Peyer's patch (tissue), 4 donors: Measurements from ENCODE around the gene IFNK. TPM values are rescaled to one million over a fixed set of nuclear protein-coding genes. Genes with fewer than 3 reads are reported as not detected.
A peak's percentile ranks its signal among the peaks of the same experiment; 100 is the strongest.

Experiments
- DNase-seq, 3 donors: peaks; one replicate each; pipeline ENCODE4 v3.0.0-alpha.2; 2017 to 2019
- H3K27ac ChIP-seq, 4 donors: fragments of 200-600 bp; sonication (generic); one replicate each; pipeline ENCODE4 v1.5.1; 2016 to 2019
- H3K27me3 ChIP-seq, 2 donors: fragments of 200-600 bp; sonication (generic); one replicate each; pipeline ENCODE4 v1.5.1; 2019
- H3K36me3 ChIP-seq, 3 donors: fragments of 200-600 bp; sonication (generic); one replicate each; pipeline ENCODE4 v1.5.1; 2016 to 2019
- H3K4me1 ChIP-seq, 4 donors: fragments of 200-600 bp; sonication (generic); one replicate each; pipeline ENCODE4 v1.5.1; 2016 to 2019
- H3K4me3 ChIP-seq, 4 donors: fragments of 200-600 bp; sonication (generic); 1 replicate in 3 of 4; 2 replicates in 1 of 4; pipeline ENCODE4 v1.5.1; 2016 to 2019; ENCODE audit warnings: mild to moderate bottlenecking in 1 of 4
- H3K9me3 ChIP-seq, 4 donors: fragments of 200-600 bp; sonication (generic); one replicate each; pipeline ENCODE4 v1.5.1; 2016 to 2019; ENCODE audit warnings: mild to moderate bottlenecking in 1 of 4
- CTCF ChIP-seq, 6 experiments: fragments of 450-650 bp in 4 of 6; fragments of 200-600 bp in 2 of 6; sonication (generic) in 1 of 6; IDR thresholded peaks; one replicate each; pipeline ENCODE4 v1.5.1; 2017 to 2019; ENCODE audit warnings: antibody characterized with exemption in 6 of 6, mild to moderate bottlenecking in 3 of 6, moderate library complexity in 1 of 6
- POLR2A ChIP-seq, 2 donors: fragments of 450-650 bp; IDR thresholded peaks; one replicate each; pipeline ENCODE4 v1.5.1; 2017; ENCODE audit warnings: antibody characterized with exemption in 2 of 2, mild to moderate bottlenecking in 2 of 2, moderate library complexity in 2 of 2
- total RNA-seq, 4 donors: library from RNA; depleted of rRNA; stranded (reverse); fragments of >200 nt; gene quantifications; one replicate each; pipeline ENCODE4 v1.1.0, GENCODE V29; 2016

The IFNK gene
- total RNA-seq, 4 donors from 2014 or later: not detected

GRCh38 chr9:27541740-27542139, 17.6 kb downstream of the IFNK start:
- Histone ChIP-seq H3K9me3 (no peaks in the 10 kb centered on the region), H3K36me3 (no peaks in the 10 kb centered on the region), H3K4me1 (peaks cover 0 to 15% (median 0%) of the 10 kb centered on the region in 4 donors), H3K27me3 (no peaks in the 10 kb centered on the region), H3K4me3 (no peak overlapping the region), H3K27ac (no peak overlapping the region)
- no peak for DNase-seq
- TF ChIP-seq POLR2A (IDR thresholded peaks at IDR 0.05) (no peak), CTCF (IDR thresholded peaks at IDR 0.05) (no peak)

GRCh38 chr9:27542508-27542907, 18.4 kb downstream of the IFNK start:
- TF ChIP-seq POLR2A (IDR thresholded peaks at IDR 0.05): no peak
- no peak for TF ChIP-seq CTCF (IDR thresholded peaks at IDR 0.05)
- H3K27me3 ChIP-seq: no peaks in the 10 kb centered on the region
- no peak overlapping the region for H3K27ac ChIP-seq
- no peaks in the 10 kb centered on the region for H3K36me3 ChIP-seq
- DNase-seq: no peak
- H3K9me3 ChIP-seq: no peaks in the 10 kb centered on the region
- peaks cover 0 to 15% (median 0%) of the 10 kb centered on the region in 4 donors for H3K4me1 ChIP-seq
- H3K4me3 ChIP-seq: no peak overlapping the region

- Histone ChIP-seq H3K27ac (no peak overlapping the region), H3K9me3 (no peaks in the 10 kb centered on the region), H3K27me3 (no peaks in the 10 kb centered on the region), H3K36me3 (no peaks in the 10 kb centered on the region), H3K4me3 (no peak overlapping the region), H3K4me1 (peaks cover 0 to 5% (median 0%) of the 10 kb centered on the region in 4 donors)
- no peak for TF ChIP-seq CTCF (IDR thresholded peaks at IDR 0.05)
- no peak for TF ChIP-seq POLR2A (IDR thresholded peaks at IDR 0.05)
- no peak for DNase-seq
These were observed 21.4 kb downstream of the IFNK start for GRCh38 chr9:27545471-27545870.

- no peaks in the 10 kb centered on the region for H3K27me3 ChIP-seq
- peak in 4 of 6 experiments; percentile 36 to 68 (median 66) for TF ChIP-seq CTCF (IDR thresholded peaks at IDR 0.05)
- TF ChIP-seq POLR2A (IDR thresholded peaks at IDR 0.05): no peak
- H3K36me3 ChIP-seq: no peaks in the 10 kb centered on the region
- H3K4me1 ChIP-seq: no peaks in the 10 kb centered on the region
- DNase-seq: no peak
- no peaks in the 10 kb centered on the region for H3K9me3 ChIP-seq
- H3K4me3 ChIP-seq: no peak overlapping the region
- no peak overlapping the region for H3K27ac ChIP-seq
These were observed 24.1 kb downstream of the IFNK start for GRCh38 chr9:27548055-27548741.

GRCh38 chr9:27549196-27549755, 25.2 kb downstream of the IFNK start:
- Histone ChIP-seq H3K4me3 (no peak overlapping the region), H3K4me1 (no peaks in the 10 kb centered on the region), H3K36me3 (peaks cover 0 to 2% (median 0%) of the 10 kb centered on the region in 3 donors), H3K27ac (no peak overlapping the region), H3K27me3 (no peaks in the 10 kb centered on the region), H3K9me3 (no peaks in the 10 kb centered on the region)
- no peak for TF ChIP-seq CTCF (IDR thresholded peaks at IDR 0.05)
- TF ChIP-seq POLR2A (IDR thresholded peaks at IDR 0.05): no peak
- no peak for DNase-seq
